Endothelial cell of umbilical vein (primary cell): Measurements from ENCODE around the gene DDX23. TPM values are rescaled to one million over a fixed set of nuclear protein-coding genes. Genes with fewer than 3 reads are reported as not detected.

Source experiments
- BruUV-seq: library from RNA; stranded (reverse); fragments of 400-500 nt; replicated peaks from 2 replicates; lab custom pipeline; 2021; lab: Mats Ljungman, UMichigan
- CTCF ChIA-PET: fragments of 300-600, 350-600 bp; sonication (Branson Sonifier 250); formaldehyde crosslinking; loops from one replicate; lab custom pipeline; 2021; ENCODE audit warnings: antibody characterized with exemption, inconsistent platforms; lab: Charles Lee
- POLR2A ChIA-PET: fragments of 300-600, 350-600 bp; sonication (Branson Sonifier 250); formaldehyde crosslinking; loops from one replicate; lab custom pipeline; 2021; ENCODE audit warnings: antibody characterized with exemption, inconsistent platforms; lab: Charles Lee
- DNase-seq: peaks from one replicate; pipeline ENCODE4 v3.0.0-alpha.2; 2011; ENCODE audit warnings: low read depth, low spot score
- FAIRE-seq: peaks from 2 replicates; lab custom pipeline; 2011; peaks lifted over from hg19 to GRCh38; lab: Jason Lieb, UNC
- H2AFZ ChIP-seq: 2 replicates; pipeline ENCODE4 v1.6.0; 2012; ENCODE audit warnings: low read depth, low read length, control low read depth, inconsistent platforms
- H3K27ac ChIP-seq: 2 replicates; pipeline ENCODE4 v1.5.1; 2011; ENCODE audit warnings: low read depth, mild to moderate bottlenecking, control low read depth, low read length, moderate library complexity; ENCODE audit not compliant: insufficient read depth
- H3K27me3 ChIP-seq, 2 experiments: 2 replicates each; pipeline versions ENCODE4 v1.6.0 to v1.6.1; 2011; ENCODE audit warnings: low read length in 2 of 2, mixed read lengths in 1 of 2; ENCODE audit not compliant: control insufficient read depth in 2 of 2, insufficient read depth in 2 of 2
- H3K36me3 ChIP-seq, 2 experiments: 2 replicates in 1 of 2; 3 replicates in 1 of 2; pipeline ENCODE4 v1.5.1; 2011; ENCODE audit warnings: low read length in 2 of 2, mild to moderate bottlenecking in 1 of 2, moderate library complexity in 1 of 2; ENCODE audit not compliant: control insufficient read depth in 2 of 2, insufficient read depth in 2 of 2; ENCODE audit errors: extremely low read depth in 1 of 2
- H3K4me1 ChIP-seq: 3 replicates; pipeline ENCODE4 v1.5.1; 2011; ENCODE audit warnings: mild to moderate bottlenecking, low read length; ENCODE audit not compliant: control insufficient read depth, insufficient read depth; ENCODE audit errors: extremely low read depth
- H3K4me2 ChIP-seq: 2 replicates; pipeline ENCODE4 v1.6.1; 2011; ENCODE audit warnings: low read length, control low read depth, mixed read lengths; ENCODE audit not compliant: insufficient read depth
- H3K4me3 ChIP-seq, 3 experiments: fragments of 200-600 bp in 1 of 3; sonication (generic), shearing (Covaris generic) in 1 of 3; replicated peaks in 1 of 3; 2 replicates each; pipeline ENCODE4 v1.5.1; 2011 to 2016; ENCODE audit warnings: control low read depth in 3 of 3, low read length in 3 of 3, mild to moderate bottlenecking in 2 of 3, inconsistent platforms in 1 of 3, low read depth in 1 of 3, moderate library complexity in 1 of 3; ENCODE audit not compliant: insufficient read depth in 1 of 3
- H3K79me2 ChIP-seq: 2 replicates; pipeline ENCODE4 v1.6.0; 2012; ENCODE audit warnings: low read length, inconsistent platforms; ENCODE audit not compliant: control insufficient read depth, insufficient read depth
- H3K9ac ChIP-seq: replicated peaks from 2 replicates; pipeline ENCODE3; 2011; ENCODE audit warnings: low read length, control low read depth; ENCODE audit not compliant: insufficient read depth; ENCODE audit errors: extremely low read depth
- H3K9me1 ChIP-seq: replicated peaks from 3 replicates; pipeline ENCODE4 v1.6.0; 2011; ENCODE audit warnings: mild to moderate bottlenecking, low read length; ENCODE audit not compliant: control insufficient read depth, insufficient read depth; ENCODE audit errors: extremely low read depth
- H3K9me3 ChIP-seq: replicated peaks from 2 replicates; pipeline ENCODE4 v1.5.1; 2012; ENCODE audit warnings: low read length, inconsistent platforms; ENCODE audit not compliant: control insufficient read depth, insufficient read depth
- H4K20me1 ChIP-seq: replicated peaks from 2 replicates; pipeline ENCODE3; 2011; ENCODE audit warnings: mild to moderate bottlenecking, low read length; ENCODE audit not compliant: control insufficient read depth, insufficient read depth; ENCODE audit errors: extremely low read depth
- EZH2 ChIP-seq: IDR thresholded peaks from 2 replicates; pipeline ENCODE4 v1.6.1; 2012; ENCODE audit warnings: borderline replicate concordance, low read depth, mild to moderate bottlenecking, moderate library complexity, low read length, inconsistent platforms; ENCODE audit not compliant: severe bottlenecking
- FOS ChIP-seq: IDR thresholded peaks from 2 replicates; pipeline ENCODE4 v1.6.1; 2011; ENCODE audit warnings: mild to moderate bottlenecking, low read length, moderate library complexity, borderline replicate concordance; ENCODE audit not compliant: insufficient read depth
- GATA2 ChIP-seq: IDR thresholded peaks from 2 replicates; pipeline ENCODE4 v1.7.0; 2011; ENCODE audit warnings: low read depth, mild to moderate bottlenecking, moderate library complexity, mixed read lengths, low read length; ENCODE audit not compliant: insufficient read length, insufficient read depth
- JUN ChIP-seq: IDR thresholded peaks from 2 replicates; pipeline ENCODE4 v1.6.1; 2011; ENCODE audit warnings: borderline replicate concordance, low read depth; ENCODE audit not compliant: insufficient read length, insufficient read depth
- MYC ChIP-seq: IDR thresholded peaks from one replicate; pipeline ENCODE4 v1.6.1; 2011; ENCODE audit warnings: mild to moderate bottlenecking, low read depth, low read length
- POLR2A ChIP-seq: IDR thresholded peaks from 2 replicates; pipeline ENCODE4 v1.6.1; 2012; ENCODE audit warnings: low read depth, mild to moderate bottlenecking, control low read depth, low read length
- POLR2AphosphoS5 ChIP-seq: IDR thresholded peaks from 2 replicates; pipeline ENCODE4 v1.6.1; 2012; ENCODE audit warnings: low read depth, mild to moderate bottlenecking, control low read depth, low read length, moderate library complexity; ENCODE audit not compliant: insufficient read depth
- dilution Hi-C: fragments of 300-500 bp; cut with MboI; formaldehyde crosslinking; loops from one replicate; pipeline ENCODE4 v1.15.0; 2019; ENCODE audit warnings: low sequenced_read_pairs; ENCODE audit not compliant: extremely low pct_ligation_motif_present
- intact Hi-C: fragments of 100-400 bp; cut with micrococcal nuclease; formaldehyde crosslinking; loops from one replicate; pipeline ENCODE4 v1.10.0; 2022
- polyA plus RNA-seq, 4 experiments: library from polyadenylated mRNA; depleted of rRNA in 3 of 4; stranded (reverse) in 3 of 4; unstranded in 1 of 4; fragments of >200 nt; gene quantifications; 2 replicates each; pipeline versions ENCODE4 v1.2.1 to v1.2.3, GENCODE V29; 2011 to 2012; ENCODE audit warnings: missing spikeins in 1 of 4
- total RNA-seq: library from RNA; stranded (reverse); gene quantifications from 2 replicates; pipeline ENCODE4 v1.2.3, GENCODE V29; 2021
- TF ChIP-seq, protein P1 (sequence below), 2 donors: IDR thresholded peaks; 1 replicate in 1 of 2; 2 replicates in 1 of 2; pipeline ENCODE4 v1.5.1; 2011; ENCODE audit warnings: low read length in 2 of 2, mild to moderate bottlenecking in 2 of 2, moderate library complexity in 2 of 2, control low read depth in 1 of 2, inconsistent platforms in 1 of 2, low read depth in 1 of 2; ENCODE audit not compliant: insufficient read depth in 1 of 2; ENCODE audit errors: extremely low read depth in 1 of 2
- TF ChIP-seq, protein P2 (sequence below): IDR thresholded peaks from 2 replicates; pipeline ENCODE4 v1.6.1; 2011; ENCODE audit not compliant: insufficient read depth, insufficient read length

DDX23 gene
- total and polyA plus RNA-seq, 2 donors (not counting 3 experiments of a cell fraction or from before 2014, with no cell fraction given): 56.0 to 107 TPM

DNA sequence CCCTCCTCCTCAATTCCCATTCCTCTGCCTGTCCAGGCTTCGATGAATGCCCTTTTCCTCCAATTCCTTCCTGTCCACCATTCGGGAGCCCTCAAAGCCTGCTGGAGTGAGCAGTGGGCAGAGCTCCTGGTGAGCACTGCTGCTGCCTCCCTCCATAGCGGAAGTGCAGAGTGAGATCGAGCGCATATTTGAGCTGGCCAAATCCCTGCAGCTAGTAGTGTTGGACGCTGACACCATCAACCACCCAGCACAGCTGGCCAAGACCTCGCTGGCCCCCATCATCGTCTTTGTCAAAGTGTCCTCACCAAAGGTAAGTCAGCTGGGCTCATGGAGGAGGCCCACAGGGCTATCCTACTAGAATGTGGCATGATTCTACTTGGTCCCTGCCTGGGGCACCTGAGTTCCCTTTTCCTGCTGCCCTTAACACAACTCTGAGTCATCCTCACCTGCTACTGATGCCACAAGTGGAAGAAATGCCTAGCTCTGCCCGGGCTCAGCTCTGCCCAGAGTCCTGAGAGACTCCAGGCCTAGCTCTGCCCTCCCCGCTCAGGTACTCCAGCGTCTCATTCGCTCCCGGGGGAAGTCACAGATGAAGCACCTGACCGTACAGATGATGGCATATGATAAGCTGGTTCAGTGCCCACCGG is 25.6 kb downstream of the DDX23 start:
- DNase-seq (no peak), FAIRE-seq (no peak)
- no peak overlapping the region for H3K4me2 ChIP-seq
- ChIA-PET CTCF (interaction anchor here (1.1 to 1.7 kb wide), 2 partner anchors 11 kb away, joined by 3 to 7 read pairs; no protein-coding TSS in a partner anchor), POLR2A (no interaction called here)
- H3K9me3 ChIP-seq: no peaks in the 10 kb centered on the region
- H2AFZ ChIP-seq: no peak overlapping the region
- TF ChIP-seq POLR2A (no peak), FOS (no peak), GATA2 (no peak), MYC (no peak), EZH2 (no peak), POLR2AphosphoS5 (no peak), JUN (no peak)
- TF ChIP-seq, protein P1, sequence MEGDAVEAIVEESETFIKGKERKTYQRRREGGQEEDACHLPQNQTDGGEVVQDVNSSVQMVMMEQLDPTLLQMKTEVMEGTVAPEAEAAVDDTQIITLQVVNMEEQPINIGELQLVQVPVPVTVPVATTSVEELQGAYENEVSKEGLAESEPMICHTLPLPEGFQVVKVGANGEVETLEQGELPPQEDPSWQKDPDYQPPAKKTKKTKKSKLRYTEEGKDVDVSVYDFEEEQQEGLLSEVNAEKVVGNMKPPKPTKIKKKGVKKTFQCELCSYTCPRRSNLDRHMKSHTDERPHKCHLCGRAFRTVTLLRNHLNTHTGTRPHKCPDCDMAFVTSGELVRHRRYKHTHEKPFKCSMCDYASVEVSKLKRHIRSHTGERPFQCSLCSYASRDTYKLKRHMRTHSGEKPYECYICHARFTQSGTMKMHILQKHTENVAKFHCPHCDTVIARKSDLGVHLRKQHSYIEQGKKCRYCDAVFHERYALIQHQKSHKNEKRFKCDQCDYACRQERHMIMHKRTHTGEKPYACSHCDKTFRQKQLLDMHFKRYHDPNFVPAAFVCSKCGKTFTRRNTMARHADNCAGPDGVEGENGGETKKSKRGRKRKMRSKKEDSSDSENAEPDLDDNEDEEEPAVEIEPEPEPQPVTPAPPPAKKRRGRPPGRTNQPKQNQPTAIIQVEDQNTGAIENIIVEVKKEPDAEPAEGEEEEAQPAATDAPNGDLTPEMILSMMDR (IDR thresholded peaks at IDR 0.05; ENCODE audit: extremely low read depth in 1 of 2, insufficient read depth in 1 of 2, low read depth in 1 of 2, low read length in 2 of 2): no peak
- TF ChIP-seq, protein P2, sequence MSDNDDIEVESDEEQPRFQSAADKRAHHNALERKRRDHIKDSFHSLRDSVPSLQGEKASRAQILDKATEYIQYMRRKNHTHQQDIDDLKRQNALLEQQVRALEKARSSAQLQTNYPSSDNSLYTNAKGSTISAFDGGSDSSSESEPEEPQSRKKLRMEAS: no peak
- dilution Hi-C loops (no loop called here), intact Hi-C loops (no loop called here)
- no TSS peak for BruUV-seq
- no peaks in the 10 kb centered on the region for H4K20me1 ChIP-seq
- H3K79me2 ChIP-seq: no peaks in the 10 kb centered on the region
- H3K9ac ChIP-seq: no peak overlapping the region
- H3K9me1 ChIP-seq: no peaks in the 10 kb centered on the region
- H3K4me3 ChIP-seq: no peak overlapping the region
- H3K4me1 ChIP-seq: no peaks in the 10 kb centered on the region
- no peak overlapping the region for H3K27ac ChIP-seq
- H3K36me3 ChIP-seq: peaks cover 10 to 64% of the 10 kb centered on the region in 2 experiments
- no peaks in the 10 kb centered on the region for H3K27me3 ChIP-seq
